Esophagus muscularis mucosa (tissue), 4 donors: Measurements from ENCODE around the gene MBP.
"Not testable (repeated sequence)": the region's sequence is repeated elsewhere in the genome, so short reads cannot be mapped to it uniquely, and the experiment has no call there.

ENCODE experiments used
- EP300 ChIP-seq: sonication (generic); formaldehyde crosslinking; IDR thresholded peaks from one replicate; pipeline ENCODE4 v1.6.1; 2017; ENCODE audit warnings: antibody characterized with exemption
- POLR2A ChIP-seq: fragments of 450-650 bp; IDR thresholded peaks from one replicate; pipeline ENCODE4 v1.6.1; 2017; ENCODE audit warnings: antibody characterized with exemption, moderate library complexity, mild to moderate bottlenecking, low read depth
- TF ChIP-seq, protein P1 (sequence below), 3 experiments: fragments of 200-600 bp in 2 of 3; fragments of 450-650 bp in 1 of 3; sonication (generic) in 2 of 3; IDR thresholded peaks; one replicate each; pipeline ENCODE4 v1.5.1; 2017 to 2019; ENCODE audit warnings: antibody characterized with exemption in 3 of 3, mild to moderate bottlenecking in 2 of 3, moderate library complexity in 1 of 3

DNA sequence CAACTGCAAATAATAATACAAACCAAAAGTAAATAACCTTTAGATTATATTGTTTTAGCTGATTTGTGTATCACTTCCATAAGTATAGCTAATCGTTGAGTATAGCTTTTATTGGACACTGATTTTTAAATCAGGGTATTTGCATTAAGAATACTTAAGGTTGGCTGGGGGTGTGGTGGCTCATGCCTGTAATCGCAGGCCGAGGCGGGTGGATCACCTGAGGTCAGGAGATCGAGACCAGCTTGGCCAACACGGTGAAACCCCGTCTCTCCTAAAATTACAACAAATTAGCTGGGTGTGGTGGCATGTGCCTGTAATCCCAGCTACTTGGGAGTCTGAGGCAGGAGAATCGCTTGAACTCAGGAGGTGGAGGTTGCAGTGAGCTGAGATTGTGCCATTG is 188.2 kb downstream of the MBP start:
- TF ChIP-seq, protein P1, sequence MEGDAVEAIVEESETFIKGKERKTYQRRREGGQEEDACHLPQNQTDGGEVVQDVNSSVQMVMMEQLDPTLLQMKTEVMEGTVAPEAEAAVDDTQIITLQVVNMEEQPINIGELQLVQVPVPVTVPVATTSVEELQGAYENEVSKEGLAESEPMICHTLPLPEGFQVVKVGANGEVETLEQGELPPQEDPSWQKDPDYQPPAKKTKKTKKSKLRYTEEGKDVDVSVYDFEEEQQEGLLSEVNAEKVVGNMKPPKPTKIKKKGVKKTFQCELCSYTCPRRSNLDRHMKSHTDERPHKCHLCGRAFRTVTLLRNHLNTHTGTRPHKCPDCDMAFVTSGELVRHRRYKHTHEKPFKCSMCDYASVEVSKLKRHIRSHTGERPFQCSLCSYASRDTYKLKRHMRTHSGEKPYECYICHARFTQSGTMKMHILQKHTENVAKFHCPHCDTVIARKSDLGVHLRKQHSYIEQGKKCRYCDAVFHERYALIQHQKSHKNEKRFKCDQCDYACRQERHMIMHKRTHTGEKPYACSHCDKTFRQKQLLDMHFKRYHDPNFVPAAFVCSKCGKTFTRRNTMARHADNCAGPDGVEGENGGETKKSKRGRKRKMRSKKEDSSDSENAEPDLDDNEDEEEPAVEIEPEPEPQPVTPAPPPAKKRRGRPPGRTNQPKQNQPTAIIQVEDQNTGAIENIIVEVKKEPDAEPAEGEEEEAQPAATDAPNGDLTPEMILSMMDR (IDR thresholded peaks at IDR 0.05), result not testable (repeated sequence)
- not testable (repeated sequence) for TF ChIP-seq POLR2A, EP300
